NCI-H1930 (cell line): ENCODE data around the gene CX3CL1.
"Not testable (repeated sequence)": the region's sequence is repeated elsewhere in the genome, so short reads cannot be mapped to it uniquely, and the experiment has no call there.

Experiments used
- DNase-seq, 2 experiments: peaks; one replicate each; lab custom pipeline; 2025; lab: John Stamatoyannopoulos, UW

CX3CL1 gene

DNA sequence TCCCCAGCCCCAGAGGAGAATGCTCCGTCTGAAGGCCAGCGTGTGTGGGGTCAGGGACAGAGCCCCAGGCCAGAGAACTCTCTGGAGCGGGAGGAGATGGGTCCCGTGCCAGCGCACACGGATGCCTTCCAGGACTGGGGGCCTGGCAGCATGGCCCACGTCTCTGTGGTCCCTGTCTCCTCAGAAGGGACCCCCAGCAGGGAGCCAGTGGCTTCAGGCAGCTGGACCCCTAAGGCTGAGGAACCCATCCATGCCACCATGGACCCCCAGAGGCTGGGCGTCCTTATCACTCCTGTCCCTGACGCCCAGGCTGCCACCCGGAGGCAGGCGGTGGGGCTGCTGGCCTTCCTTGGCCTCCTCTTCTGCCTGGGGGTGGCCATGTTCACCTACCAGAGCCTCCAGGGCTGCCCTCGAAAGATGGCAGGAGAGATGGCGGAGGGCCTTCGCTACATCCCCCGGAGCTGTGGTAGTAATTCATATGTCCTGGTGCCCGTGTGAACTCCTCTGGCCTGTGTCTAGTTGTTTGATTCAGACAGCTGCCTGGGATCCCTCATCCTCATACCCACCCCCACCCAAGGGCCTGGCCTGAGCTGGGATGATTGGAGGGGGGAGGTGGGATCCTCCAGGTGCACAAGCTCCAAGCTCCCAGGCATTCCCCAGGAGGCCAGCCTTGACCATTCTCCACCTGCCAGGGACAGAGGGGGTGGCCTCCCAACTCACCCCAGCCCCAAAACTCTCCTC is 10.4 kb downstream of the CX3CL1 start:
- DNase-seq: no peak

DNA sequence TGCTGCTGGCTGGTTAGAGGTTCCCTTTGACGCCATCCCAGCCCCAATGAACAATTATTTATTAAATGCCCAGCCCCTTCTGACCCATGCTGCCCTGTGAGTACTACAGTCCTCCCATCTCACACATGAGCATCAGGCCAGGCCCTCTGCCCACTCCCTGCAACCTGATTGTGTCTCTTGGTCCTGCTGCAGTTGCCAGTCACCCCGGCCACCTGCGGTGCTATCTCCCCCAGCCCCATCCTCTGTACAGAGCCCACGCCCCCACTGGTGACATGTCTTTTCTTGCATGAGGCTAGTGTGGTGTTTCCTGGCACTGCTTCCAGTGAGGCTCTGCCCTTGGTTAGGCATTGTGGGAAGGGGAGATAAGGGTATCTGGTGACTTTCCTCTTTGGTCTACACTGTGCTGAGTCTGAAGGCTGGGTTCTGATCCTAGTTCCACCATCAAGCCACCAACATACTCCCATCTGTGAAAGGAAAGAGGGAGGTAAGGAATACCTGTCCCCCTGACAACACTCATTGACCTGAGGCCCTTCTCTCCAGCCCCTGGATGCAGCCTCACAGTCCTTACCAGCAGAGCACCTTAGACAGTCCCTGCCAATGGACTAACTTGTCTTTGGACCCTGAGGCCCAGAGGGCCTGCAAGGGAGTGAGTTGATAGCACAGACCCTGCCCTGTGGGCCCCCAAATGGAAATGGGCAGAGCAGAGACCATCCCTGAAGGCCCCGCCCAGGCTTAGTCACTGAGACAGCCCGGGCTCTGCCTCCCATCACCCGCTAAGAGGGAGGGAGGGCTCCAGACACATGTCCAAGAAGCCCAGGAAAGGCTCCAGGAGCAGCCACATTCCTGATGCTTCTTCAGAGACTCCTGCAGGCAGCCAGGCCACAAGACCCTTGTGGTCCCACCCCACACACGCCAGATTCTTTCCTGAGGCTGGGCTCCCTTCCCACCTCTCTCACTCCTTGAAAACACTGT is 11.3 kb downstream of the CX3CL1 start:
- DNase-seq: no peak

DNA sequence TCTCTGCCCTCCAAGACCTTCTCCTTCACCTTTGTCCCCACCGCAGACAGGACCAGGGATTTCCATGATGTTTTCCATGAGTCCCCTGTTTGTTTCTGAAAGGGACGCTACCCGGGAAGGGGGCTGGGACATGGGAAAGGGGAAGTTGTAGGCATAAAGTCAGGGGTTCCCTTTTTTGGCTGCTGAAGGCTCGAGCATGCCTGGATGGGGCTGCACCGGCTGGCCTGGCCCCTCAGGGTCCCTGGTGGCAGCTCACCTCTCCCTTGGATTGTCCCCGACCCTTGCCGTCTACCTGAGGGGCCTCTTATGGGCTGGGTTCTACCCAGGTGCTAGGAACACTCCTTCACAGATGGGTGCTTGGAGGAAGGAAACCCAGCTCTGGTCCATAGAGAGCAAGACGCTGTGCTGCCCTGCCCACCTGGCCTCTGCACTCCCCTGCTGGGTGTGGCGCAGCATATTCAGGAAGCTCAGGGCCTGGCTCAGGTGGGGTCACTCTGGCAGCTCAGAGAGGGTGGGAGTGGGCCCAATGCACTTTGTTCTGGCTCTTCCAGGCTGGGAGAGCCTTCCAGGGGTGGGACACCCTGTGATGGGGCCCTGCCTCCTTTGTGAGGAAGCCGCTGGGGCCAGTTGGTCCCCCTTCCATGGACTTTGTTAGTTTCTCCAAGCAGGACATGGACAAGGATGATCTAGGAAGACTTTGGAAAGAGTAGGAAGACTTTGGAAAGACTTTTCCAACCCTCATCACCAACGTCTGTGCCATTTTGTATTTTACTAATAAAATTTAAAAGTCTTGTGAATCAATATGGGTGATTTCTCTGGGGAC is 12.2 kb downstream of the CX3CL1 start:
- no peak for DNase-seq

DNA sequence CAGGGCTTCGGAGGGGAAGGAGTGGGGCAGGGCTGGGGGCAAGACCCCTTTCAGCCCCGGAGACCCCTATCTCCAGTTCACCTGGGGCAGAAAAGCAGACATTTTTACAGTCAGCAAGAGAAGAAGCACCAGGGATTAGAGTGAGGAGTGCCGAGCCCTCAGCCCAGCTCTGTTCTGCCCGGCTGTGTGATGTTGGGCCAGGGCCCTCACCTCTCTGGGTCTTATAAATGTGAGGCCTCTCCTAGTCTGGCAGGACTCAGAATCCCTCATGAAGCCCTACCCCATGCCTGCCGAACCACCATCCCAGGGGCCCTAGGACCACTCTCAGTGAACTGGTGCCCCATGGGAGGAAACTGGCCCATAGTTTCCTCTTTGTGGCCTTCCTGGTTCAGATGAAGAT is 12.8 kb downstream of the CX3CL1 start:
- DNase-seq: no peak

DNA sequence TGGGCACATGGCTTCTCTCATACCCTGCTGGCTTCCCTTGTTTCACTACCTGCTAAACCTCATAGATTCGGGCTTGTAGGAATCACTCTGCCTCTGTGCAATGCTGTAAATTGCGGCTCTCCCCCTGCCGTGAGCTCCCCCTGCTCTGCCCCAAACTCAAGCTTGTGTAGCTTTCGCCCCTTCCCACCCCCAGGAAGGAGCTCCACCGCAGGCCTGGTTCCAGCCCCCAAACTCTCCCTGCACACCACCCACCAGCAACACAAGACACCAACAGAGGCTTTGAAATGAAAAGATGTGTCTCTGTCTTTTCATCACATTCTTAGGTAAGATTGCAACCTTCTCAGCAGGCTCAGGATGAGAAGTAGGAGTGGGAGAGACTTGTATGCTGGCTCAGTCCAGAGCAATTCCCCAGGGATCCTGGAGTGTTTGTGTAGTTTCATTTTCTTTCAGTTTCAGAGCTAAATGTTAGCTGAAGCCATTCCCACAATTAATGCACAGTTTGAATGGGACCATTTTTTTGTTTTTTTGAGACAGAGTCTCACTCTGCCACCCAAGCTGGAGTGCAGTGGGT is 14.2 kb downstream of the CX3CL1 start:
- DNase-seq: no peak

DNA sequence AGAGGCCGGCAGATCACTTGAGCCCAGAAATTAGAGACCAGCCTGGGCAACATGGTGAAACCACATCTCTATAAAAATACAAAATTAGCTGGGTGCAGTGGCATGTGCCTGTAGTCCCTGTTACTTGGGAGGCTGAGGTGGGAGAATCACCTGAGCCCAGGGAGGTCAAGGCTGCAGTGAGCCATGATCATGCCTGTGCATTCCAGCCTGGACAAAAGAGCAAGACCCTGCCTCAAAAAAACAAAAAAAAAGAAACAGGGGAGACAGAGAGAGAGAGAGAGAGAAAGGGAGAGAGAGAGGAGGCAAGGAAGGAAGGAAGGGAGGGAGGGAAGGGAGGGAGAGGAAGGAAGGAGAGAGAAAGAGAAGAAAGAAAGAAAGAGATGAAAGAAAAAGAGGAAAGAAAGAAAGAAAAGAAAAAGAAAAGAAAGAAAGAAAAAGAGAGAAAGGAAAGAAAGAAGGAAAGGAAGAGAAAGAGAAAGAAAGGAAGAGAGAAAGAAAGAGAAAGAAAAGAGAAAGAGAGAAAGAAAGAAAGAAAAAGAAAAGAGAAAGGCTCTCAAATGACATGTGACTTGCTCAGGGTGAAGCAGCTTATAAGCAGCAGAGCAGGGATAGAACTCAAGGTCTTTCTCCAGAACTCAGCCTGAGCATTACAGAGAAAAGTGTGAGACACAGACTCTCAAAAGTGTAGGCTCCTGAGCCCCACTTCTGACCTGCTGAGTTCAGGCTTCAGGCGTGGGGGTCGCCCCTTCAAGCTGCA is 15.5 kb downstream of the CX3CL1 start:
- DNase-seq: no peak

DNA sequence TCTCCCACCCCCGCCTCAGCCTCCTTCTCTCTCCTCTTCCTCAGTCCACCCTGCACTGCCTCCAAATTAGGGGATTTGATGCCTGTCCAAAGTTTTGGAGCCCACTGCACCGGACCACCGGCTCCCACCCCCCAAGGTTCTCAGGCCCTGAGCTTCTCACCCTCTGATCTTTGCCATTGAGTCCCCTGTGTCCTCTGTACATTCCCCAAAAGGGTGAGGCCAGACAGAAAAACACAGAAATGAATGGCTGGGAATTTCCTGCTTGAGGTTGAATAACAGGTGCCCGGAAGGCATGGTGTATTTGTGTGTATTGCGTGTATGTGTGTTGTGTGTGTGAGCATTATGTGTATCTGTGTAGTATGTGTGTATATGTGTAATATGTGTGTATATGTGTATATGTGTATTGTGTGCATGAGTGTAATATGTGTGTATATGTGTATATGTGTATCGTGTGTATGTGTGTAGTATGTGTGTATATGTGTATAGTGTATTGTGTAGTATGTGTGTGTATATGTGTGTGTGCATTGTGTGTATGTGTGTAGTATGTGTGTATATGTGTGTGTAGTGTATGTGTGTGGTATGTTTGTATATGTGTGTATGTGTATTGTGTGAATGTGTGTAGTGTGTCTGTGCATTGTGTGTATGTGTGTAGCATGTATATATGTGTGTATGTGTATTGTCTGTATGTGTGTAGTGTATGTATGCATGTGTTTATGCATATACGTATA is 16.2 kb downstream of the CX3CL1 start:
- no peak for DNase-seq

DNA sequence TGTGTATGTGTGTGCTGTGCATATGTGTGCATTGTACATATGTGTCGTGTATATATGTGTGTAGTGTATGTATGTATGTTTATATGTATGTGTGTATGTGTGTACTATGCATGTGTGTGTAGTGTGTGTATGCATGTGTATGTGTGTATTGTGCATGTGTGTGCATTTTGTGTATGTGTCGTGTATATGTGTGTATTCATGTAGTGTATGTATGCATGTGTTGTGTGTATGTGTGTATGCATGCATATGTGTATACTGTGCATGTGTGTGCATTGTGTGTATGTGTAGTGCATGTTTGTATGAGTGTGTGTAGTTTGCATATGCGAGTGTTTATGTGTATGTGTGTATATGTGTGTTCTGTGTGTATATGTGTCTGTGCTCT is 16.8 kb downstream of the CX3CL1 start:
- no peak for DNase-seq

DNA sequence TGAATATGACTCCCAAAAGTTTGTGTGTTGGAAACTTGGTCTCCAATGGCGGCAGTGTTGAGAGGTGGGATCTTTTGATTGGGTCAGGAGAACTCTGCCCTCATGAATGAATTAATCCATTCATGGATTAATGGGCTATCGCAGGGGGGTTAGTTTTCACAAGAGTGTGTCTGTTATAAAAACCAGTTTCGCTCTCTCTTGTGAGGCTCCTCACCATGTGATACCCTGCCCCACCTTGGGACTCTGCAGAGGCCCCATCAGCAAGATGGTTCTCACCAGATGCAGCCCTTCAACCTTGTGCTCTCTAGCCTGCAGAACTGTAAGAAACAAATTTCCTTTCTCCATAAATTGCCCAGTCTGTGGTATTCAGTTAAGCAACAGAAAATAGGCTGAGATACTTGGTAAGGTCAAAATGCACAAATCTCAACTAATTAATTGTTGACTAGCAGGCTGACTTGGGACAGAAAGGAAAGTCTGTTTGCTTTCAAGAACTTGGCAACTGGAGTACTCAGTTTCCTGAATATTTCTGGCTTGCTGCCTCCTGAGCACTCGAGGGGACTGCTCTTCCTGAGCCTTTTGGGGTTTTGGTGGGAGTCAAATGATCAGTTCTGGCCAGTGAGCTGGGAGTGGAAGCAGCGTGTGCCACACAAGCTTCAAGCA is 18.5 kb downstream of the CX3CL1 start:
- DNase-seq: no peak

DNA sequence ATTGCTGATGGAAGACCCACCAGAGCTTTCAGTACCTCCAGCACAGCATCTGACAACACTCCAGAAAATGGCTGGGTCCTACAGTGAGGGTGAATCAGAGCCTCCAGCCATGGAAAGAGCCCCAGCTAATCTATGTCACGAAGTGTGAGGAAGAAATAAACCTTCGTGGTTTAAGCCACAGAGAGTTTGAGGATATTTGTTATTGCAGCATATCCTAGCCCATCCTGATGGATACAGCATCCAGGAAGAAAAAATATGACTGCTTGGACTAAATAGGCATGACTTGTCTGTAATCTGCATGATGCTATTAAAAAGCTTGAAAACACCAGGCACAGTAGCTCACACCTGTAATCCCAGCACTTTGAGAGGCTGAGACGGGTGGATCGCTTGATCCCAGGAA is 19.0 kb downstream of the CX3CL1 start:
- no peak for DNase-seq

DNA sequence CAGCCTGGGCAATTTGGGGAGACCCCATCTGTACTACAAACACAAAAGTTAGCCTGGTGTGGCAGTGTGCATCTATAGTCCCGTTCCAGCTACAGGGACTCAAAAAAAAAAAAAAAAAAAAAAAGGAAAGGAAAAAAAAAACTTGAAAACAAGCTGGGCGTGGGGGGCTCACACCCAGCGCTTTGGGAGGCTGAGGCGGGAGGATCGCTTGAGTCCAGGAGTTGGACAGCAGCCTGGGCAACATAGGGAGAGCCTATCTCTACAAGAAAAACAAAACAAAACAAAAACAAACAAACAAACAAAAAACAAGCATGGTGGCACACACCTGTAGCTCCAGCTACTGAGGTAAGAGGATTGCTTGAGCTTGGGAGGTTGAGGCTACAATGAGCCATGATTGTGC is 19.4 kb downstream of the CX3CL1 start:
- no peak for DNase-seq

DNA sequence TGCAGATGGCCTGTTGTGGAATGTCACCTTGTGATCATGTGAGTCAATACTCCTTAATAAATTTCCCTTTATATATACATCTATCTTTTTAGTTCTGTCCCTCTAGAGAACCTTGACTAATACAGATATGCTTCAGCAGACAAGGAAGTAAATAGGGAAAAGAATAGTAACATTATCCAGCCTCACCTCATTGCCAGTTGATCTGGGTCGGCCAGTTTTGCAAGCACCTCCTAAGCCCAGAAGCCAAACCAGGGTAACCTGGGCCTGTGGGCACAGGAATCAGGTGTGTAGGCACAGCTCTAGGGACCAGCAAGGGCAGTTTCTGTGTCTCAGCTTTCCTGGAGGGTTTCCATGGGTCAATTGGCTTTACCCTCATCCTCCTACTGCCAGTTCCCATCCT is 20.4 kb downstream of the CX3CL1 start:
- no peak for DNase-seq

DNA sequence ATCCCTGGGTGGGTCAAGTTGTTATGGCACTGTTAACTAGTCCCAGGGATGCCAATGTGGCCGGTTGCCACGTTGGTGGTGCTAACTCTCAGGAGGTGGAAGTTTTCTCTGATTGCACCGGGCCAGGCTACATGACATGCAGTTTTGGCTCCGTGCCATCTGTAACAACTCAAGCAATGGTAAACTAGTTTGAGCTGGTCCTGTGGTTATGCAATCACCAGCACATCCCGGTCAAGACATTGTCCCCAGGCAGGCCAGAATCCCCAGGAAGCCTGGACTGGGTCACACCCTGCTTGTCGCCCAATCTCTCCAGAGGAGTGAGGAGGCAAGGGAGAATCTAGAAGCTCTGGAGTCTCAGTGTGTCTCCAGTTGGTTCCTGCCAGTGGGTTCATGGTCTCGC is 22.2 kb downstream of the CX3CL1 start:
- no peak for DNase-seq

DNA sequence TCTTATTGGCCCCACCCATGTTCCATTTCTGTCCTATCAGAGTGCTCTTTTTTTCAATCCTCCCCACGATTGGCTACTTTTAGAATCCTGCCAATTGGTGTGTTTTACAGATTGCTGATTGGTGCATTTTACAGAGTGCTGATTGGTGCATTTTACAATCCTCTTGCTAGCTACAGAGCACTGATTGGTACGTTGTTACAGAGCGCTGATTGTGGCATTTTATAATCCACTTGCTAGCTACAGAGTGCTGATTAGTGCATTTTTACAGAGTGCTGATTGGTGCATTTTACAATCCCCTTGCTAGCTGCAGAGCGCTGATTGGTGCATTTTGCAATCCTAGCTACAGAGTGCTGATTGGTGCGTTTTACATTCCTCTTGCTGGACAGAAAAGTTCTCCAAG is 22.7 kb downstream of the CX3CL1 start:
- no peak for DNase-seq

DNA sequence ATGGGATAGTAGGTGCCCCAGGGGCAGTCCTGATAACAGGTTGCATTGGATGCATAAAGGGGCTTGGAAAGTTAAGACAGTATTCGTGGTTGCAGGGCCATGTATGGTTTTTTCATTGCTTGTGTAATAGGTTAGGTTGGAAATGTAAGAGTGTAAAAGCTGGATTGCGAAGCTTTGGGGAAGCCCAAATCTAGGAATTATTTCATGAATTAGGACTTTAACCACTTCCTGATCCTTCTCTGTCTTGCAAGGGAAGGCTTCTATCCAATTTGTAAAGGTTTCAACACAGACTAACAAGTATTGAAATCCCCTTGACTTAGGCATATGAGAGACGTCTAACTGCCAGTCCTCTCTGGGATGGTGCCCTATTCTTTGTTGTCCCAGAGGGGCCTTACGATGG is 24.5 kb downstream of the CX3CL1 start:
- no peak for DNase-seq

DNA sequence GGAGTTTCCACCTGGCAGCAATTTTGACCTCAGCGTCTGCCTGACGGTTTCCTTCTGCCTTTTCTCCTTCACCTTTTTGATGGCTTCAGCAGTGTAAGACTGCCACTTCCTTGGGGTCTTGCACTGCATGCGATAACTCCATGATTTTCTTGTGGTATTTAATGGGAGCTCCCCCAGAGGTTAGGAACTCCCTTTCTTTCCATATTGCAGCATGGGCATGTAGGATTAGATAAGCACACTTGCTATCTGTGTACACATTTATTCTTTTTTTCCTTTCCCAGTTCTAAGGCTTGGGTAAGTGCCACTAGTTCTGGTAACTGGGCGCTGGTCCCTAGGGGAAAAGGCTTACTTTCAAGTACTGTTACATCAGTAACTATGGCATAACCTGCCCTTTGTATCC is 25.2 kb downstream of the CX3CL1 start:
- DNase-seq: not testable (repeated sequence)

DNA sequence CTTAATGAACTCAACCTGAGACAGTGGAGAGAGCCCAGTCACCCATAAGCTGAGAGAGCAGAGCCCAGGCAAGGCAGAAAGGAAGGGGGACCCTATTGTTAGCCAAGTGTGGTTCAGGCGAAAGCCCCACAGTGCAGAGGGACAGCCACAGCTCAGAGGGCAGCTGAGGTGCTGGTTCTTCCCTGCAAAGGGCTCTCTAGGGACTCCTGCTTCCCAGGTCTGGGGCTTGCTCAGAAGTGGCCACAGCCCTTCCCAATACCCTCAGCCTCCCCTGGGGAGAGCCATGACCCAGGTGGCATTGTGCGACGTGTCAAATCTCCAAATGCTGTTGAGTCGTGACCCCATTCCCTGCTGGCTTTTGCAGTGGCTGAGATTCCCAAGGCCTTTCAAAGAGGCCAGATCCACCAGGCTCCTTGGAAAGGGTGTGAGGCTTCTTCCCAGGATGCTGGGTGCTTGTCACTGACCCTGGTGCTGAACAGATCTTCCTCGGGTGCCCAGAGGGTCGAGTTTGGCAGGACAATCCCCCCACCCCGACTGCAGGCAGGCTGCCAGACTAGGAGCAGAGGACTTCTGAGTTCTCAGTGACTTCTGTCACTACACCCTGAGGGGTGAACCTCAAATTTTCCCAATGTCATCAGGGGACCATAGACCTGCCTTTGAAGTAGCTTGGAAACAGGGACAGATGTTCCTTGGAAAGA is 29.8 kb downstream of the CX3CL1 start:
- DNase-seq: no peak

DNA sequence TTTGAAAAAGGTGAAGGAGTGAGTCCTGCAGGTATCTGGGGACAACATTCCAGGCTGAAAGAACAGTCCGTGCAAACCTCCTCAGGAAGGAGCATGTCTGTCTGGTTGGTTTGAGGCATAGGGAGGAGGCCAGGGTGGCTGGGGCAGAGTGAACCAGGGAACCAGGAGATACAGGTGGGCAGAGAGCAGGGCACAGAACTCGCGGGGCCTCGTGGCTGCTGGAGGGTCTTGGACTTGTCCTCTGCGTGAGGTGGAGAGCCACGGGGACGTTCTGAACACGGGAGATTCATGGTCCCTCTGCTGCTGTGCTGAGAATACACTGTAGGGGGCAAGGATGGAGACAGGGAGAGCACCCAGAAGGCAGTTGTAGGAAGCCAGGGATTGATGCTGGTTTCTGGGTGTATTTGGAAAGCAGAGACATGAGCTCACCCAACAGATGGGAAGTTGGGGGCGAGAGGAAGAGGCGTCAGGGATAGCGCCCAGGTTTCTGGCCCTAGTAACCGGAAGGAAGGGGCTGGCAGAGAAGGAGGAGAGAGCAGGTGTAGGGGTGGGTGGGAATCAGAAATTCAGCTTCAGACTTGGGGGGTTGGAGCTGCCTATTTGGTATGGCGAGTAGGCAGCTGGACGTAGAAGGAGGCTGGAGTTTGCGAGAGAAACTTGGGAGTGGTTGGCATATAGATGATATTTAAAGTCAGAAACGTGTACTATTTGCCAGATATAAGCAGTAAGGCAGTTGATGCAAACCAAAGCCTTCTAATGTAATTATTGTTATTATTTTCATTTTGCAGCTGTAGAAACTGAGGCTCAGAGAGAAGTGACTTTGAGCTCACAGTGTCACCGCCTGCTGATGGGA is 31.9 kb downstream of the CX3CL1 start, which contains the start of gene CCL17:
Gene CCL17, plus strand, starts transcription at position 803 of the 853 bp plus-strand sequence. CDS start 9,166 bp downstream, outside the sequence.
- DNase-seq: no peak
